Epithelial cell of proximal tubule (primary cell): Measurements from ENCODE around the gene MGAT3. TPM values are rescaled to one million over a fixed set of nuclear protein-coding genes. Genes with fewer than 3 reads are reported as not detected.

Experiments used
- DNase-seq: peaks from one replicate; pipeline ENCODE4 v3.0.0-alpha.2; 2011; ENCODE audit warnings: low read depth
- H3K4me3 ChIP-seq: 2 replicates; pipeline ENCODE4 v1.5.1; 2011; ENCODE audit warnings: low read depth, mild to moderate bottlenecking, low read length
- total RNA-seq: library from RNA; depleted of rRNA; stranded (reverse); fragments of >200 nt; gene quantifications from 2 replicates; pipeline ENCODE4 v1.2.3, GENCODE V29; 2015
- TF ChIP-seq, protein P1 (sequence below): conservative IDR thresholded peaks from 2 replicates; pipeline ENCODE4 v1.5.1; 2012; ENCODE audit warnings: low read depth, mild to moderate bottlenecking, low read length

Gene MGAT3
- total RNA-seq, 1 donor from 2014 or later, result 2.4 TPM

DNA sequence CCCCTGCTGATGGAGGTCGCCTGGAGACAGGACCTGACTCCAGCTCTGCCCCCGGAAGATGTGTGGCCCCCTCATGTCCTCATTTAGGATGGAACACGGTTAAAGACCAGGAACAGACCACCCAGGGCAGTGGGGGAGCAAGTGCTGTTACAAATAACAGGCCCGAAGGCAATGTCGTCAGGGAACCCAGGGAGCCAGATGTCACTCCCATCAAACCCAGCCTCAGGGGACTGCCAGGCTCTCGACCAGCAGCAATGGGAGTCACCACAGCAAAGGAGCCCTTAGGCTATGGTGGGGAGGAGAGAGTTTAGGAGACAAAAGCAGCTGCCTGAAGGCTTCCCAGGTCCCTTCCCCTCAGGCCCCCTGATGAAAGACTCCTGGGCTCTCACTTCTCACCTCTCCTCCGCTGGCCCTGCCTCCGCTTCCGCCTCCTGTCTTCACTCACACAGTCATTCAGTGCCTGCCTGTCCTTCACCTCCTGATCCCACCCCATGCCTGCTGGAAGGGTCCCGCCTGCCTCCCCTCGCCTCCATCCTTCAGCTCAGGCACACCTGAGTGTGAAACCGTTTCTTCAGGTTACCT lies 71.4 kb downstream of the MGAT3 start:
- no peak for DNase-seq
- TF ChIP-seq, protein P1, sequence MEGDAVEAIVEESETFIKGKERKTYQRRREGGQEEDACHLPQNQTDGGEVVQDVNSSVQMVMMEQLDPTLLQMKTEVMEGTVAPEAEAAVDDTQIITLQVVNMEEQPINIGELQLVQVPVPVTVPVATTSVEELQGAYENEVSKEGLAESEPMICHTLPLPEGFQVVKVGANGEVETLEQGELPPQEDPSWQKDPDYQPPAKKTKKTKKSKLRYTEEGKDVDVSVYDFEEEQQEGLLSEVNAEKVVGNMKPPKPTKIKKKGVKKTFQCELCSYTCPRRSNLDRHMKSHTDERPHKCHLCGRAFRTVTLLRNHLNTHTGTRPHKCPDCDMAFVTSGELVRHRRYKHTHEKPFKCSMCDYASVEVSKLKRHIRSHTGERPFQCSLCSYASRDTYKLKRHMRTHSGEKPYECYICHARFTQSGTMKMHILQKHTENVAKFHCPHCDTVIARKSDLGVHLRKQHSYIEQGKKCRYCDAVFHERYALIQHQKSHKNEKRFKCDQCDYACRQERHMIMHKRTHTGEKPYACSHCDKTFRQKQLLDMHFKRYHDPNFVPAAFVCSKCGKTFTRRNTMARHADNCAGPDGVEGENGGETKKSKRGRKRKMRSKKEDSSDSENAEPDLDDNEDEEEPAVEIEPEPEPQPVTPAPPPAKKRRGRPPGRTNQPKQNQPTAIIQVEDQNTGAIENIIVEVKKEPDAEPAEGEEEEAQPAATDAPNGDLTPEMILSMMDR, result no peak
- H3K4me3 ChIP-seq, result no peak overlapping the region

DNA sequence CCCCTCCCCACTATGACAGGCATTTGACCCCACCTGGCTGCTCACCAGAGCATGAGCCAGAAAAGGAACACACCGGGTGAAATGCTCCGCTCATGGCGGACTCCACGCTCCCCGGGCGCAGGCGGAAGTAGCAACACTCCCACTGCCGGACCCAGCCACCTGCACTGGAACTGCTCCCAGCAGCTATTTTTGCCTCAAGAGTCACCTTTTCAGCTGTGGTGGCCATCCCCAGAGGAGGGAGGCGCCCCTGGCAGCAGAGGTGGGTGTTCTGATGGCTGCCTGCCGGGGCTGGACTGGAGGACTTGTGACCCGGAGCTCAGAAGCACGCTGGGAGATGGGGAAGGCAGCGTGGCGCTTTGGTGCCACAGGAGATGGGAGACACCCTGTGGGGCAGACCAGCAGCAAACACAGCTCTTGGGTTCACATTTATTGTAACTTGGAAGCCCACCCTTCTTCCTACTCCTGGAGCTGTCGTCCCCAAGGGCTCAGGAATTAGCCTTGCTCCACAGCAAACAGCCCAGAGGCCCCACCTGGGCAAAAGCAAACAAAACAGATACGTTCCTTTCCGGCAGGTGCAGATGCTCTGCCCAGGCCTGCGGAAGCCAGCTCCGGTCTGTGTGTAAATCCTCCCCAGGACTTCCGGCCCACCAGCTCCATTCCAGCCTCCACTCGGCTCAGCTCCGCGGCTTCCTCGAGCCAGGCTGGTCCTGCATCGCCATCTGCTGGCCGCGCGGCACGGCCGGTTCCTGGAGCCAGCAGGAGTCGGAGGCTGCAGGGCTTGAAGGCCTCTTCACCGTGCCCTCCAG lies 72.1 kb downstream of the MGAT3 start:
- H3K4me3 ChIP-seq, result peak overlapping the region; percentile 25
- TF ChIP-seq, protein P1, result peak; percentile 99
- DNase-seq, result no peak

DNA sequence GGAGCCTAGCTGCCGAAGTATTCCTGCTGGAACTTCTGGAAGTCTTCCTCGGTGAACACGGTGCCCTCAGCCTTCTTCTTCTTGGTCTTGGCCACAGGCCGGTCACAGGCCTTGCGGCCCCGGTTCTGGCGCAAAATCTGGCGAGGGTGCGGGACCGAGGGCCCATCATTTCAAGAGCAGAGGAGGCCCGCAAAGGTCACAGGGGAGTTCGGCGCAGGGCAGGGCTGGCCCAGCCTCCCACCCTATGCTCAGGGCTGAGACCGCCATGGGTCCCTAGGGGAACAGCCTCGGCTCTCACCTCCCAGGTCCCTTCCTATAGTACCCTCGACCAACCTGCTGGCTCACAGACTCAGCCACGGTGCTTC lies 72.7 kb downstream of the MGAT3 start:
- no peak overlapping the region for H3K4me3 ChIP-seq
- TF ChIP-seq, protein P1, result no peak
- DNase-seq, result no peak

DNA sequence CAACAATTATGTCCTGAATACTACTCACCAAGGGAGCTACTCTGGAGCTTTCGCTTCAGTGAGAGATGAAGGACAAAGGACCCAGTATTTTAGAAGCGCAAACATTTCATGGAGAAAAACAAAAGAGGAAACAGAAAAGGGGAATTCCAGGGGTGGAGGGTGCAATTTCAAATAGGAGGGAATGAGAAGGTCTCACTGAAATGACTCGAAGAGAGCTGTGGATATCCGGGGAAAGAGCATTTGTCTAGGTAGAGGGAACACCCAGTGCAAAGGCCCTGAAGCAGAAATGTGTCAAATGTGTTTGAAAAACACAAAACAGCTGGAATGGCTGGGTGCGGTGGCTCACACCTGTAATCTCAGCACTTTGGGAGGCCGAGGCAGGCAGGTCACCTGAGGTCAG lies 73.3 kb downstream of the MGAT3 start:
- no peak overlapping the region for H3K4me3 ChIP-seq
- TF ChIP-seq, protein P1, result no peak
- no peak for DNase-seq

DNA sequence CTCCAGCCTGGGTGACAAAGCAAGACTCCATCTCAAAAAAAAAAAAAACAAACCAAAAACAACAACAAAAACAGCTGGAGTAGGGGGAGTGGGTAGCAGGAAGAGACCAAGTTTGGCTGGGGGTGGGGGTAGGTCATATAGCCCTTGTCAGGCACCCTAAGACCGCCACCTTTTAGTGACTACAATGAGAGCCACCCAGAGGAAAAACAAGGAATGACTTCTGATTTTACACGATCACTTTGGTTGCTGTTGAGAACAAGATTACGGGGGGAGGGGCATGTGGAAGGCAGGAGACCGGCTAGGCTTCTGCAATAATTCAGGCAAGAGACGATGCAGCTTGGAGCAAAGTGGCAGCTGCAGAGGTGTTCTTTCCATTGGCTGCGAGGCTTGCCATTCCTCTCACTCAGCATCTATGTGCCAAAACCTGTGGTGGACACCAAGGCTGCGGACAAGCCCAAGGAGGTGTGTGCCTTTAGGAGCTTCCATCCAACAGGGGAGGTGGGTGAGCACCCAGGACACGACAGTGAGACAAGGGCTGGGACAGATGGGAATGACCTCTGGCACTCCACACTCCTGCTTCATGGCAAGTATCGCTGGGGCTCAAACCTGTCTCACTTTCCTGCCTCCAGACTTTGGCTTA lies 74.0 kb downstream of the MGAT3 start:
- TF ChIP-seq, protein P1, result peak; percentile 40
- no peak for DNase-seq
- no peak overlapping the region for H3K4me3 ChIP-seq

DNA sequence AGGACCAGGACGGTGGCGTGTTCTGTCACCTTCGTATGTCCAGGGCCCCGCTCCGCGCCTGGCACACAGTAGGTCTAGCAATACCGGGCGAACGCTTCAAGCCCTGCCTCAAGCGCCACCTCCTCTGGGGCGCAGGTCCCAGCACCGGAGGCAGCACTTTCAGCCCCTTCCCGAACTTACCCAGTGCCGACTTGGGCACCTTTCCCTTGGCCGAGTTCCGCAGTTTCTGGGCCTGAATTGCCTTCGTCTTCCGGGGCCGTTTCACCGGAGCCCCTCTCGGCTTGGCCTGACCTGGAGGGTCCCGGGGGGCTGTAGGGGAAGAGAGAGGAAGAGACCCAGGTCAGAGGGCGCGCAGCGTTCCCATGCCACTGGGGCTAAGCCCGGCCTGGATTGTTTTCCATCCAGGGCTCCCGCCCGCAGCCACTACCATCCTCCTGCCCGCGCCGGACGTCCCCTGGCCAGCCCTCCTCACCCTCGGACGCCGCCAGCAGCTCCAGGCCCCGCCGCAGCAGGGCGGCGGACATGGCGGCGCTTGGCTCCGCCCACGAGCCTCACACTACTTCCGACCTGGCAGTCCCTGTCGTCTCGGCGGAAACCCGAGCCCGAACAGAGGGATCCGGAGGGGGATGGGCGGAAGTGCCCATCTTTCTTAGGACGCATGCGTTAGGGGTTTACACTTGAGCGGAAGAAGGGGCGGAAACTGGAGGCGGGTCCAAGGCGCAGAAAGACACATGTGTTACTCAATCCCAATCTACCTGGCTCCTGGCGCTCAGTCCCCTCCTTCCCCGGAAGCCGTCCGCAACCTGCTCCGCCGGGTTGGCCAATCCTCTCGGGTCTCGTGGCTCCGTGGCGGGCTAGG lies 75.6 kb downstream of the MGAT3 start, which contains the start of gene RPS19BP1:
RPS19BP1 (minus strand) TSS at position 534 of the 859 bp plus-strand sequence; CDS start at position 524, 10 bp downstream.
- DNase-seq, result peak; percentile 96
- H3K4me3 ChIP-seq, result peak within 1 kb of the TSS; percentile 99
- TF ChIP-seq, protein P1, result no peak
